Endothelial cell of umbilical vein (primary cell): ENCODE data around the gene LAMA4. TPM values are rescaled to one million over a fixed set of nuclear protein-coding genes. Genes with fewer than 3 reads are reported as not detected.
A peak's percentile ranks its signal among the peaks of the same experiment; 100 is the strongest.

Experiments
- BruUV-seq: library from RNA; stranded (reverse); fragments of 400-500 nt; replicated peaks from 2 replicates; lab custom pipeline; 2021; lab: Mats Ljungman, UMichigan
- CTCF ChIA-PET: fragments of 300-600, 350-600 bp; sonication (Branson Sonifier 250); formaldehyde crosslinking; loops from one replicate; lab custom pipeline; 2021; ENCODE audit warnings: antibody characterized with exemption, inconsistent platforms; lab: Charles Lee
- POLR2A ChIA-PET: fragments of 300-600, 350-600 bp; sonication (Branson Sonifier 250); formaldehyde crosslinking; loops from one replicate; lab custom pipeline; 2021; ENCODE audit warnings: antibody characterized with exemption, inconsistent platforms; lab: Charles Lee
- DNase-seq: peaks from one replicate; pipeline ENCODE4 v3.0.0-alpha.2; 2011; ENCODE audit warnings: low read depth, low spot score
- FAIRE-seq: peaks from 2 replicates; lab custom pipeline; 2011; peaks lifted over from hg19 to GRCh38; lab: Jason Lieb, UNC
- H2AFZ ChIP-seq: 2 replicates; pipeline ENCODE4 v1.6.0; 2012; ENCODE audit warnings: low read depth, low read length, control low read depth, inconsistent platforms
- H3K27ac ChIP-seq: 2 replicates; pipeline ENCODE4 v1.5.1; 2011; ENCODE audit warnings: low read depth, mild to moderate bottlenecking, control low read depth, low read length, moderate library complexity; ENCODE audit not compliant: insufficient read depth
- H3K27me3 ChIP-seq, 2 experiments: 2 replicates each; pipeline versions ENCODE4 v1.6.0 to v1.6.1; 2011; ENCODE audit warnings: low read length in 2 of 2, mixed read lengths in 1 of 2; ENCODE audit not compliant: control insufficient read depth in 2 of 2, insufficient read depth in 2 of 2
- H3K36me3 ChIP-seq, 2 experiments: 2 replicates in 1 of 2; 3 replicates in 1 of 2; pipeline ENCODE4 v1.5.1; 2011; ENCODE audit warnings: low read length in 2 of 2, mild to moderate bottlenecking in 1 of 2, moderate library complexity in 1 of 2; ENCODE audit not compliant: control insufficient read depth in 2 of 2, insufficient read depth in 2 of 2; ENCODE audit errors: extremely low read depth in 1 of 2
- H3K4me1 ChIP-seq: 3 replicates; pipeline ENCODE4 v1.5.1; 2011; ENCODE audit warnings: mild to moderate bottlenecking, low read length; ENCODE audit not compliant: control insufficient read depth, insufficient read depth; ENCODE audit errors: extremely low read depth
- H3K4me2 ChIP-seq: 2 replicates; pipeline ENCODE4 v1.6.1; 2011; ENCODE audit warnings: low read length, control low read depth, mixed read lengths; ENCODE audit not compliant: insufficient read depth
- H3K4me3 ChIP-seq, 3 experiments: fragments of 200-600 bp in 1 of 3; sonication (generic), shearing (Covaris generic) in 1 of 3; replicated peaks in 1 of 3; 2 replicates each; pipeline ENCODE4 v1.5.1; 2011 to 2016; ENCODE audit warnings: control low read depth in 3 of 3, low read length in 3 of 3, mild to moderate bottlenecking in 2 of 3, inconsistent platforms in 1 of 3, low read depth in 1 of 3, moderate library complexity in 1 of 3; ENCODE audit not compliant: insufficient read depth in 1 of 3
- H3K79me2 ChIP-seq: 2 replicates; pipeline ENCODE4 v1.6.0; 2012; ENCODE audit warnings: low read length, inconsistent platforms; ENCODE audit not compliant: control insufficient read depth, insufficient read depth
- H3K9ac ChIP-seq: replicated peaks from 2 replicates; pipeline ENCODE3; 2011; ENCODE audit warnings: low read length, control low read depth; ENCODE audit not compliant: insufficient read depth; ENCODE audit errors: extremely low read depth
- H3K9me1 ChIP-seq: replicated peaks from 3 replicates; pipeline ENCODE4 v1.6.0; 2011; ENCODE audit warnings: mild to moderate bottlenecking, low read length; ENCODE audit not compliant: control insufficient read depth, insufficient read depth; ENCODE audit errors: extremely low read depth
- H3K9me3 ChIP-seq: replicated peaks from 2 replicates; pipeline ENCODE4 v1.5.1; 2012; ENCODE audit warnings: low read length, inconsistent platforms; ENCODE audit not compliant: control insufficient read depth, insufficient read depth
- H4K20me1 ChIP-seq: replicated peaks from 2 replicates; pipeline ENCODE3; 2011; ENCODE audit warnings: mild to moderate bottlenecking, low read length; ENCODE audit not compliant: control insufficient read depth, insufficient read depth; ENCODE audit errors: extremely low read depth
- EZH2 ChIP-seq: IDR thresholded peaks from 2 replicates; pipeline ENCODE4 v1.6.1; 2012; ENCODE audit warnings: borderline replicate concordance, low read depth, mild to moderate bottlenecking, moderate library complexity, low read length, inconsistent platforms; ENCODE audit not compliant: severe bottlenecking
- JUN ChIP-seq: IDR thresholded peaks from 2 replicates; pipeline ENCODE4 v1.6.1; 2011; ENCODE audit warnings: borderline replicate concordance, low read depth; ENCODE audit not compliant: insufficient read length, insufficient read depth
- POLR2A ChIP-seq: IDR thresholded peaks from 2 replicates; pipeline ENCODE4 v1.6.1; 2012; ENCODE audit warnings: low read depth, mild to moderate bottlenecking, control low read depth, low read length
- POLR2AphosphoS5 ChIP-seq: IDR thresholded peaks from 2 replicates; pipeline ENCODE4 v1.6.1; 2012; ENCODE audit warnings: low read depth, mild to moderate bottlenecking, control low read depth, low read length, moderate library complexity; ENCODE audit not compliant: insufficient read depth
- dilution Hi-C: fragments of 300-500 bp; cut with MboI; formaldehyde crosslinking; loops from one replicate; pipeline ENCODE4 v1.15.0; 2019; ENCODE audit warnings: low sequenced_read_pairs; ENCODE audit not compliant: extremely low pct_ligation_motif_present
- intact Hi-C: fragments of 100-400 bp; cut with micrococcal nuclease; formaldehyde crosslinking; loops from one replicate; pipeline ENCODE4 v1.10.0; 2022
- polyA plus RNA-seq, 4 experiments: library from polyadenylated mRNA; depleted of rRNA in 3 of 4; stranded (reverse) in 3 of 4; unstranded in 1 of 4; fragments of >200 nt; gene quantifications; 2 replicates each; pipeline versions ENCODE4 v1.2.1 to v1.2.3, GENCODE V29; 2011 to 2012; ENCODE audit warnings: missing spikeins in 1 of 4
- total RNA-seq: library from RNA; stranded (reverse); gene quantifications from 2 replicates; pipeline ENCODE4 v1.2.3, GENCODE V29; 2021
- TF ChIP-seq, protein P1 (sequence below): IDR thresholded peaks from 2 replicates; pipeline ENCODE4 v1.6.1; 2011; ENCODE audit not compliant: insufficient read depth, insufficient read length
- TF ChIP-seq, protein P2 (sequence below), 2 donors: IDR thresholded peaks; 1 replicate in 1 of 2; 2 replicates in 1 of 2; pipeline ENCODE4 v1.5.1; 2011; ENCODE audit warnings: low read length in 2 of 2, mild to moderate bottlenecking in 2 of 2, moderate library complexity in 2 of 2, control low read depth in 1 of 2, inconsistent platforms in 1 of 2, low read depth in 1 of 2; ENCODE audit not compliant: insufficient read depth in 1 of 2; ENCODE audit errors: extremely low read depth in 1 of 2

The LAMA4 gene
- total and polyA plus RNA-seq, 2 donors (not counting 3 experiments of a cell fraction or from before 2014, with no cell fraction given): 384 to 629 TPM

DNA sequence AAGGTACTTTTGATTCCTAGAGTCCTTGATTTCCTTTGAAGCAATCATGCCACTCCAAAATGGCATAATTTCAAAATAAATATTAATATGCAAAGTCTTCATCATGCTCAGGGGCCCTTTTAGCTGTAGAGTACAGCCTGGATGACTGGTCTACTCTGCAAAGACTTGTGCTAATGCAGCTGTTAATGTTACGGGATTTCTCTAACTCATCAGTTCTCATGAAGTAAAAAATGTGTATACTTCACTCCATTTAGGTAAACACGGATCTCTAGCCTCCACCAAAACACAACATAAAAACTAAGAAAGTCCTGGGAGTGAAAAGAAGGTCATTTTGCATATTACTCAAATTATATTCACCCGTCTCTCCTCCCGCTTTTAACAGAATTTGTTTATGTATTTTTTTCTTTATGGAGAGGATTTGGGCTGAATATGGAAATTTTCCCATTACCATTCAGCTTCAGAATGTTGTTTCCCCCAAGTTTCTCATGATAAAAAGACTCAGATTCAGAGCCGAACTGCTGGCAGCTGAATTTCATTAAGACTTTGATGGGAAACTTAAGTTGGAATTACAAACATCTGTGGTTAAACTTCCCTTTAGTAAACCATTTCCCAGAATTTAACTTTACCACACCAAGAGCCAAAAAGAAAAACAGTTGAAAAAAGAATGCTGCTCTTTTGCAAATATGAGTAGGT lies 8.7 kb downstream of the LAMA4 start:
- Histone ChIP-seq H4K20me1 (no peaks in the 10 kb centered on the region), H3K4me1 (peaks cover 88% of the 10 kb centered on the region), H3K9me3 (no peaks in the 10 kb centered on the region), H3K9ac (no peak overlapping the region), H3K27me3 (no peaks in the 10 kb centered on the region), H3K27ac (peak overlapping the region; percentile 29), H3K79me2 (peaks cover 97% of the 10 kb centered on the region), H2AFZ (no peak overlapping the region), H3K9me1 (peaks cover 2% of the 10 kb centered on the region), H3K4me2 (no peak overlapping the region), H3K4me3 (no peak overlapping the region), H3K36me3 (peaks cover 20 to 34% of the 10 kb centered on the region in 2 experiments)
- dilution Hi-C loops (no loop called here), intact Hi-C loops (no loop called here)
- TF ChIP-seq, protein P1, sequence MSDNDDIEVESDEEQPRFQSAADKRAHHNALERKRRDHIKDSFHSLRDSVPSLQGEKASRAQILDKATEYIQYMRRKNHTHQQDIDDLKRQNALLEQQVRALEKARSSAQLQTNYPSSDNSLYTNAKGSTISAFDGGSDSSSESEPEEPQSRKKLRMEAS: no peak
- TF ChIP-seq POLR2A: no peak
- no peak for TF ChIP-seq EZH2
- TF ChIP-seq, protein P2, sequence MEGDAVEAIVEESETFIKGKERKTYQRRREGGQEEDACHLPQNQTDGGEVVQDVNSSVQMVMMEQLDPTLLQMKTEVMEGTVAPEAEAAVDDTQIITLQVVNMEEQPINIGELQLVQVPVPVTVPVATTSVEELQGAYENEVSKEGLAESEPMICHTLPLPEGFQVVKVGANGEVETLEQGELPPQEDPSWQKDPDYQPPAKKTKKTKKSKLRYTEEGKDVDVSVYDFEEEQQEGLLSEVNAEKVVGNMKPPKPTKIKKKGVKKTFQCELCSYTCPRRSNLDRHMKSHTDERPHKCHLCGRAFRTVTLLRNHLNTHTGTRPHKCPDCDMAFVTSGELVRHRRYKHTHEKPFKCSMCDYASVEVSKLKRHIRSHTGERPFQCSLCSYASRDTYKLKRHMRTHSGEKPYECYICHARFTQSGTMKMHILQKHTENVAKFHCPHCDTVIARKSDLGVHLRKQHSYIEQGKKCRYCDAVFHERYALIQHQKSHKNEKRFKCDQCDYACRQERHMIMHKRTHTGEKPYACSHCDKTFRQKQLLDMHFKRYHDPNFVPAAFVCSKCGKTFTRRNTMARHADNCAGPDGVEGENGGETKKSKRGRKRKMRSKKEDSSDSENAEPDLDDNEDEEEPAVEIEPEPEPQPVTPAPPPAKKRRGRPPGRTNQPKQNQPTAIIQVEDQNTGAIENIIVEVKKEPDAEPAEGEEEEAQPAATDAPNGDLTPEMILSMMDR (IDR thresholded peaks at IDR 0.05; ENCODE audit: extremely low read depth in 1 of 2, insufficient read depth in 1 of 2, low read depth in 1 of 2, low read length in 2 of 2): no peak
- no peak for TF ChIP-seq JUN
- TF ChIP-seq POLR2AphosphoS5: no peak
- DNase-seq (peak; percentile 14), FAIRE-seq (no peak)
- BruUV-seq: no TSS peak
- ChIA-PET POLR2A (no interaction called here), CTCF (interaction anchor here (1.0 to 3.7 kb wide), 4 partner anchors 8 to 66 kb away, joined by 3 to 19 read pairs (median 4); no protein-coding TSS in a partner anchor)
